Measurements from ENCODE around the gene CYSTM1. TPM values are rescaled to one million over a fixed set of nuclear protein-coding genes. Genes with fewer than 3 reads are reported as not detected.

The CYSTM1 gene
- total and polyA plus RNA-seq, 2 donors (not counting 3 experiments of a cell fraction or from before 2014, with no cell fraction given), result 28.9 to 41.5 TPM

GRCh38 chr5:140135127-140135526 is 39.9 kb upstream of the CYSTM1 start:
- FAIRE-seq, result no peak
- CTCF ChIA-PET, result interaction anchor here (0.9 to 4.3 kb wide), 3 partner anchors 9 to 59 kb away, joined by 3 to 22 read pairs (median 6); no protein-coding TSS in a partner anchor
- Histone ChIP-seq H3K27ac (ENCODE audit: insufficient read depth, low read depth, low read length) (no peak overlapping the region), H3K36me3 (ENCODE audit: control insufficient read depth in 2 of 2, extremely low read depth in 1 of 2, insufficient read depth in 2 of 2, low read length in 2 of 2) (no peaks in the 10 kb centered on the region), H3K9me1 (replicated peaks; ENCODE audit: control insufficient read depth, extremely low read depth, insufficient read depth, low read length) (no peaks in the 10 kb centered on the region), H2AFZ (ENCODE audit: low read depth, low read length) (no peak overlapping the region), H3K4me2 (ENCODE audit: insufficient read depth, low read length) (no peak overlapping the region), H3K9me3 (replicated peaks; ENCODE audit: control insufficient read depth, insufficient read depth, low read length) (no peaks in the 10 kb centered on the region), H3K4me1 (ENCODE audit: control insufficient read depth, extremely low read depth, insufficient read depth, low read length) (peaks cover 14% of the 10 kb centered on the region), H4K20me1 (replicated peaks; ENCODE audit: control insufficient read depth, extremely low read depth, insufficient read depth, low read length) (no peaks in the 10 kb centered on the region), H3K9ac (replicated peaks; ENCODE audit: extremely low read depth, insufficient read depth, low read length) (no peak overlapping the region), H3K27me3 (ENCODE audit: control insufficient read depth in 2 of 2, insufficient read depth in 2 of 2, low read length in 2 of 2) (no peaks in the 10 kb centered on the region), H3K4me3 (replicated peaks in 1 of 3; ENCODE audit: insufficient read depth in 1 of 3, low read depth in 1 of 3, low read length in 3 of 3) (no peak overlapping the region), H3K79me2 (ENCODE audit: control insufficient read depth, insufficient read depth, low read length) (no peaks in the 10 kb centered on the region)
- TF ChIP-seq POLR2AphosphoS5 (IDR thresholded peaks at IDR 0.05; ENCODE audit: insufficient read depth, low read depth, low read length) (no peak), MAX (IDR thresholded peaks at IDR 0.05; ENCODE audit: insufficient read depth, insufficient read length) (no peak), JUN (IDR thresholded peaks at IDR 0.05; ENCODE audit: borderline replicate concordance, insufficient read depth, insufficient read length, low read depth) (no peak), EZH2 (IDR thresholded peaks at IDR 0.05; ENCODE audit: borderline replicate concordance, low read depth, low read length, severe bottlenecking) (no peak), MYC (IDR thresholded peaks at IDR 0.05; ENCODE audit: low read depth, low read length) (no peak), CTCF (IDR thresholded peaks at IDR 0.05; ENCODE audit: extremely low read depth in 1 of 2, insufficient read depth in 1 of 2, low read depth in 1 of 2, low read length in 2 of 2) (no peak), FOS (IDR thresholded peaks at IDR 0.05; ENCODE audit: borderline replicate concordance, insufficient read depth, low read length) (no peak)
- no TSS peak for BruUV-seq (replicated peaks)
- dilution Hi-C loops (cut with MboI; ENCODE audit: extremely low pct_ligation_motif_present, low sequenced_read_pairs) (no loop called here), intact Hi-C loops (cut with micrococcal nuclease) (no loop called here)
- POLR2A ChIA-PET, result no interaction called here
- no peak for DNase-seq (ENCODE audit: low read depth, low spot score)
